ENCODE measurements around the gene UTF1. TPM values are rescaled to one million over a fixed set of nuclear protein-coding genes. Genes with fewer than 3 reads are reported as not detected.

The UTF1 gene
- total RNA-seq, 2 donors from 2014 or later, result not detected

DNA sequence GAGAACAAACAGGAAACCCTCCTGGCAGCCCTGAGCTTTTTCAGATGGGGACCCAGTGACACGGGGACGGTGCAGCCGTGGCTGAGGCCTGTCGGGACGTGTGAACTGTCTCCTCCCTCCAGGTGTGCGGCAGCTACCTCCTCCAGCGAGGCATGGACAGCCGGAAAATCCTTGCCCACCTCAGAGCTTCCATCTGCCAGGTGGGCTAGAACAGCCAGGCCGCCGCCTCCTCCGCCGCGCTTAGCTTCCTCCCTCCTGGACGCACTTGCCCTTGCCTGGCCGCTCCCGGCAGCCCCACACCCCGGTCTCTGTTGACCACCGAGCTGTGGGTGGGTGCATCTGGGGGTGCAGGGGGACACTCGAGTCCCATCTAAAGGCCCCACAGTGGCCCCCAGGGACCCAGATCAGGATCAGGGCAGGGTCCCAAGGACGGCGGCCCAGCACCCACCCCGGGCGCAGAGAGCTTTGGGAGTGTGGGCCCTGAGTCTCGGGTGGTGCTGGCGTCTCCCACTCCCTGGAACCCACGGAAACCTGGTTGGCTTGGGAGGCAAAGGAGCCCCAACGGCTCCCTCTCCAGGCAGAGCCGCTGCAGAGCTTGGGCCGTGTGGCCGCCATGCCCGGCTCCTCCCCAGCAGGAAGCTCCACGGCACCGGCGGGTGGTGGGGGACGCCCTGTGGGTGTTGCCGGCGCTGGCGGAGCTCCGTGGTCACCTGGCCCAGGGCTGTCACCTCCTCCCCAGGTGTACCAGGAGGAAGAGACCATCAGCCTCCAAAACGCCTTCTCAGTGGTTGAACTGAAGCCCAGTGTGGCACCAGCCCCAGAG, 32.9 kb upstream of the UTF1 start:
- no peak overlapping the region for H3K27ac ChIP-seq
- H3K4me3 ChIP-seq, result no peak overlapping the region
- TF ChIP-seq, protein P1, sequence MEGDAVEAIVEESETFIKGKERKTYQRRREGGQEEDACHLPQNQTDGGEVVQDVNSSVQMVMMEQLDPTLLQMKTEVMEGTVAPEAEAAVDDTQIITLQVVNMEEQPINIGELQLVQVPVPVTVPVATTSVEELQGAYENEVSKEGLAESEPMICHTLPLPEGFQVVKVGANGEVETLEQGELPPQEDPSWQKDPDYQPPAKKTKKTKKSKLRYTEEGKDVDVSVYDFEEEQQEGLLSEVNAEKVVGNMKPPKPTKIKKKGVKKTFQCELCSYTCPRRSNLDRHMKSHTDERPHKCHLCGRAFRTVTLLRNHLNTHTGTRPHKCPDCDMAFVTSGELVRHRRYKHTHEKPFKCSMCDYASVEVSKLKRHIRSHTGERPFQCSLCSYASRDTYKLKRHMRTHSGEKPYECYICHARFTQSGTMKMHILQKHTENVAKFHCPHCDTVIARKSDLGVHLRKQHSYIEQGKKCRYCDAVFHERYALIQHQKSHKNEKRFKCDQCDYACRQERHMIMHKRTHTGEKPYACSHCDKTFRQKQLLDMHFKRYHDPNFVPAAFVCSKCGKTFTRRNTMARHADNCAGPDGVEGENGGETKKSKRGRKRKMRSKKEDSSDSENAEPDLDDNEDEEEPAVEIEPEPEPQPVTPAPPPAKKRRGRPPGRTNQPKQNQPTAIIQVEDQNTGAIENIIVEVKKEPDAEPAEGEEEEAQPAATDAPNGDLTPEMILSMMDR (IDR thresholded peaks at IDR 0.05), result no peak
- H3K27me3 ChIP-seq (replicated peaks; ENCODE audit: insufficient read depth), result no peaks in the 10 kb centered on the region
- H3K4me1 ChIP-seq (ENCODE audit: control insufficient read depth in 1 of 2, low read depth in 2 of 2), result no peaks in the 10 kb centered on the region
- no peaks in the 10 kb centered on the region for H3K36me3 ChIP-seq
- peaks cover 3% of the 10 kb centered on the region for H3K9me3 ChIP-seq
- ATAC-seq (ENCODE audit: insufficient number of reproducible peaks, low FRiP score, low read depth) (no peak), DNase-seq (ENCODE audit: low spot score) (no peak)

DNA sequence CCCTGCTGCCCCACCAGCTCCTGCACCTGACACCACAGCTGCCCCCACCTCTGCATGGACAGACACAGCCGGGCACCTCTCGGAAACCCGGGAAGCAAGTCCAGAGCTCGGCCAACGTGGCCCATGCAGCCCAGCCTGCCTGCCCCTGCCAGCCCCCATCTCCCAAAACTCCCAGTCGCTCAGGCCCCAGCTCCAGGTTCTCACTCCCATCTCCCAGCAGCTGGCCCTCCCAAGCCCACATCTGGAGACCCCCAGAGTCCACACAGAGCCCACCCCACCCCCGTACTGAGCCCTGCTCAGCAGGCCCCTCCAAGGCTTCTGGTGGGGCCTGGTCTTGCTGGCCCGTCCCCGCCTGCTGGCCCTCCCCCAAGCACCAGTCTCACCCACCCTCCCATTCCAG, 32.2 kb upstream of the UTF1 start:
- DNase-seq (ENCODE audit: low spot score) (no peak), ATAC-seq (ENCODE audit: insufficient number of reproducible peaks, low FRiP score, low read depth) (no peak)
- Histone ChIP-seq H3K27ac (no peak overlapping the region), H3K4me1 (ENCODE audit: control insufficient read depth in 1 of 2, low read depth in 2 of 2) (no peaks in the 10 kb centered on the region), H3K4me3 (no peak overlapping the region), H3K27me3 (replicated peaks; ENCODE audit: insufficient read depth) (no peaks in the 10 kb centered on the region), H3K9me3 (peaks cover 3% of the 10 kb centered on the region), H3K36me3 (no peaks in the 10 kb centered on the region)
- TF ChIP-seq, protein P1 (IDR thresholded peaks at IDR 0.05), result no peak

DNA sequence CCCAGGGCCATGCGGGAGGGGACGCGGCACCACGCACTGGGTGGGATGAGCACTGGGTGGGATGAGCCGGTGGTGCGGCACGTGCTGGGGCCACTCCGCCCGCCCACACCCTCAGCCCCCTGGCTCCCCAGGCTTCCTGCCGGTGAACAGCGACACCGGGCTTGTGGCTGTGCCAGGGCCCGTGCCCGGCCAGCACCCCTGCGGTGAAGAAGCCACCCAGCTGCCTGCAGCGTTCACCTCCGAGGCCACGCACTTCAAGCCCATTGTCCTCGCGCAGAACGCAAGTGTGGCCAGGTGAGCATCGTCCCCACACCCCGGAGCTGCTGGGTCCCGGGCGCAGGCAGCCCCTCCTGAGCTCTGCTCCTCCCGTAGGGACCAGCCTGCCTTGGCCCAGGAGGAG, 31.8 kb upstream of the UTF1 start:
- ATAC-seq (ENCODE audit: insufficient number of reproducible peaks, low FRiP score, low read depth), result no peak
- no peaks in the 10 kb centered on the region for H3K4me1 ChIP-seq (ENCODE audit: control insufficient read depth in 1 of 2, low read depth in 2 of 2)
- H3K9me3 ChIP-seq, result no peaks in the 10 kb centered on the region
- H3K27ac ChIP-seq, result no peak overlapping the region
- no peaks in the 10 kb centered on the region for H3K36me3 ChIP-seq
- H3K27me3 ChIP-seq (replicated peaks; ENCODE audit: insufficient read depth), result no peaks in the 10 kb centered on the region
- TF ChIP-seq, protein P1 (IDR thresholded peaks at IDR 0.05), result no peak
- H3K4me3 ChIP-seq, result no peak overlapping the region
- no peak for DNase-seq (ENCODE audit: low spot score)

DNA sequence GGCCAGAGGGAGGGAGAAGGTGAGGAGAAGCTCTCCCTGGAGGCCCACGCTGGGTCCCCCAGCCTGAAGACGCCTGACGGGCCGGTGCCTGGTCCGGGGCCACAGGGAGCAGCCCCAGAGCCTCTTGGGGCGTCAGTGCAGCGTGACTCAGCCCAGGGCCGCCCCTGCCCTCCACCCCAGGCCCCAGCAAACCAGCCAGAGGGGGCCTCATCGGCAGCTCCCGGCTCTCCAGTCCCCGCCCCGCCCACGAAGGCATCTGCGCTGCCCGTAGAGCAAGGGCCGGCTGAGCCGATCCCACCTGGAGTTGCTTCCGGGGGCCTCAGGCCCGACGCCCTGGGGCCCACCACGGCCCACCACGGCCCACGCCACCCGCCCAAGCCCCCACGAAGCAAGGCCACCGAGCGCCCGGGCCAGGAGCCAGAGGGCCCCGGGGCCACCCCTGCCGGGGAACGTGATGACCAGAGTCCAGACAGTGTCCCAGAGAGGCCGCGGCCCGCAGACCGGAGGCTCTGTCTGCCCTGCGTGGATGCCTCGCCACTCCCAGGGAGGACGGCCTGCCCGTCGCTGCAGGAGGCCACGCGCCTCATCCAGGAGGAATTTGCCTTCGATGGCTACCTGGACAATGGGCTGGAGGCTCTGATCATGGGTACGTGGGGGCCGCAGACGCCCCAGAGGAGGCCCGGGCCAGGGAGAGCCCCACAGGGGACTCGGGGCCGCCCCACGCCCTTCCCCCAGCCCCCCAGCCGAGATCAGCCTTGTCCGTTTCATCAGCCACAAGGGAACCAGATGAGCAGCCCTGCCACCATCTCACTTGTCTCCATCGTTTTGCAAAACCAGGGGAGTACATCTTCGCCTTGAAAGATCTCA, 31.2 kb upstream of the UTF1 start:
- no peak for DNase-seq (ENCODE audit: low spot score)
- no peaks in the 10 kb centered on the region for H3K27me3 ChIP-seq (replicated peaks; ENCODE audit: insufficient read depth)
- no peaks in the 10 kb centered on the region for H3K9me3 ChIP-seq
- no peaks in the 10 kb centered on the region for H3K4me1 ChIP-seq (ENCODE audit: control insufficient read depth in 1 of 2, low read depth in 2 of 2)
- TF ChIP-seq, protein P1 (IDR thresholded peaks at IDR 0.05), result no peak
- H3K27ac ChIP-seq, result no peak overlapping the region
- no peaks in the 10 kb centered on the region for H3K36me3 ChIP-seq
- H3K4me3 ChIP-seq, result no peak overlapping the region
- ATAC-seq (ENCODE audit: insufficient number of reproducible peaks, low FRiP score, low read depth), result no peak

DNA sequence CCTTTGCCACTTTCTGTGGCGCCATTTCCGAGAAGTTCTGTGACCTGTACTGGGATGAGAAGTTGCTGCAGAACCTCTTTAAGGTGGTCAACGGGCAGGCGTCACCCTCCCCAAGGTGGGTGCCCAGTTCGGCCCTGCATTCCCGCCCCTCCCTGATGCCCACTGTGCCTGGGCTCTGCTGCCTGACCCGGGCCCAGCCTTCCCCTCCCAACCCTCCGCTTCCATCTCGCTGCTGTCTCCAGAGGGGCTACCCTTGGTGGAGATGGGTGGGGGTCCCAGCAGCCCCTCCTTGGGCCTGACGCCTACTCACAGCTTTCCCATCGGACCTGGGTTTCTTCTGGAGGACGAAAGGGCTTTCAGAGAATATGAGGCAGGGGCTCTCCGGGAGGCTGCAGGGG, 30.5 kb upstream of the UTF1 start:
- TF ChIP-seq, protein P1 (IDR thresholded peaks at IDR 0.05), result no peak
- no peak overlapping the region for H3K27ac ChIP-seq
- ATAC-seq (ENCODE audit: insufficient number of reproducible peaks, low FRiP score, low read depth), result no peak

More for the DNA sequence above, 30.5 kb upstream of the UTF1 start:
- Histone ChIP-seq H3K36me3 (no peaks in the 10 kb centered on the region), H3K27me3 (replicated peaks; ENCODE audit: insufficient read depth) (no peaks in the 10 kb centered on the region), H3K4me1 (ENCODE audit: control insufficient read depth in 1 of 2, low read depth in 2 of 2) (no peaks in the 10 kb centered on the region), H3K9me3 (no peaks in the 10 kb centered on the region), H3K4me3 (no peak overlapping the region)
- DNase-seq (ENCODE audit: low spot score), result no peak

All from thoracic aorta (tissue), 2 donors.